GM21515 (cell line): ENCODE results near the gene CETP.

Experiments used
- ATAC-seq: cut with Tn5 transposase; IDR thresholded peaks from one replicate; pipeline ENCODE4 v1.9.1; 2021; ENCODE audit not compliant: unreplicated experiment

Gene CETP

DNA sequence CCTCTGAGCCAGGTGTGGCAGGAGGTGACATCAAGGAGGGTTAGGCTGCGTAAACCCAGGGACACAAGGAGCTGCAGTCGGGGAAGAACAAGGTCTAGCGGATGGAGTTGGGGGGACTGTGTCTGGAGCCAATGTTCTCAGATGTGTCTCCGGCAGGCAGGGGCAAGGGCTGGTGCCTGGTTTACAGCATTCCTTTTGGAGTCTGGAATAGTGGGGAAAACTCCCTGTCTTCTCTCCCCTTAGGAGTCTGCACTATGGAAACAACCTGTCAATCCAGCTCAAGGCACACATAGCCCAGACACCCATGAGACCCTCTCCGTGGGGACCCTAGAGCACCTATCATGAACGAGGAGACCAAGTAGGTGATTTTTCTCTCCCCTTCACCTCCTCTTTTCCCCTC is 55.1 kb downstream of the CETP start:
- no peak for ATAC-seq

DNA sequence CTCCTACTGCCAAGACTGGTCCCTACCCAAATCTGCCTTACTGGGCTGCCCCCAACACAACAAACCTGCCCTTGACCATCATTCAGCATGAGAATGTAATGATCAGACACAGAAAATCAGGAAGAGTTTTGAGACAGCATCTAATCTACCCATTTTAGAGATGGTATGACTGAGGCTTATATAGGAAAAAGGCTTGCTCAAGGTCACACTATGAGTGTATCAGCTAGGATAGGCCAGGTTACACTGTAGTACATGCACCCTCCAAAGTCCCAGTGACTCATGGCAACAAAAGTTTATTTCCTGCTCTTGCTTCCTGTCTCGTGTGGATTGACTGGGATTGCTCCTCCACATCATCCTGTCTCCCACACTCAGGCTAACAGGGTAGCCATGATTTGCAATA is 55.5 kb downstream of the CETP start:
- no peak for ATAC-seq

DNA sequence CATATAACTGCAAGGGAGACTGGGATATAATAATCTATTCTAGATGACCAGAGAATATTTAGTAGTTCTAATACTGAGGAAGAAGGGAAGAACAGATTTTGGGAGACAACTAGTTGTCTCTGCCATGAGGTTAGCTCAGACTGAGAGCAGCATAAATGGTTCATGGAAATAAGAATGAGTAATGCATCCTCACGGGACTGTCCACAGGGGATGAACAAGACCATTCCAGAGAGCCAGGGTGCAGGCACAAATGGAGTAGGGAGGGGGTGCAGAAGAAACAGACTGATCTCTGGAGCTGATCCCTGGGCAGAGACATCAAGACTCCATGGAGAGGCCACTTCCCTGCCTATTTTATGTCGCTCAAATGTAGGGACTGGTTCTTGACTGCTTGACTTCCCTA is 58.0 kb downstream of the CETP start:
- ATAC-seq: no peak

DNA sequence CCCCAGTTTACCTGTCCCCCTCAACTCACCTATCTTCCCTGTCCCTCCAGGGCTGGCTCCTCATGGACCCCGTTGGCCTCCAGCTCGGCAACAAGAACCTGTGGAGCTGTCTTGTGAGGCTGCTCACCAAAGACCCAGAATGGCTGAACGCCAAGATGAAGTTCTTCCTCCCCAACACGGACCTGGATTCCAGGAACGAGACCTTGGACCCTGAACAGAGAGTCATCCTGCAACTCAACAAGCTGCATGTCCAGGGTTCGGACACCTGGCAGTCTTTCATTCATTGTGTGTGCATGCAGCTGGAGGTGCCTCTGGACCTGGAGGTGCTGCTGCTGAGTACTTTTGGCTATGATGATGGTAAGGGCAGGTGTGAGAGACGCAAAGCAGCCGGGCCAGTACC is 58.9 kb downstream of the CETP start:
- ATAC-seq: no peak

DNA sequence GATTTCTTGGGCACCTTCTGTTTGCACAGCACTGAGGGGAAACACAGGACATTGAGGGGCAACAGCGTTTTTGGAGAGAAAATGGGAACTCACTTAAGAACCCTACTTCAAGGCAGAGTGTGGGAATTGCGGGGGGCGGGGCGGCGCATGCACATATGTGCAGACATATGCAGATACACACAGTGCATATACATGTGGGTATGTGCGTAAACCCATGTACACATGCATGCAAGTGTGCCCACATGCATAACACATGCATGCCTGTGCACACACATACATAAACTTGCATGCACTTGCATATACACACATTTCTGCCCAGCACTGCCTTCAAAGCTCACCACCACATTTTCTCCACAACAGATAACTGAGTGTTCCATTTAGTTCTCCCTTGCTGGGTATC is 60.0 kb downstream of the CETP start:
- ATAC-seq: no peak

DNA sequence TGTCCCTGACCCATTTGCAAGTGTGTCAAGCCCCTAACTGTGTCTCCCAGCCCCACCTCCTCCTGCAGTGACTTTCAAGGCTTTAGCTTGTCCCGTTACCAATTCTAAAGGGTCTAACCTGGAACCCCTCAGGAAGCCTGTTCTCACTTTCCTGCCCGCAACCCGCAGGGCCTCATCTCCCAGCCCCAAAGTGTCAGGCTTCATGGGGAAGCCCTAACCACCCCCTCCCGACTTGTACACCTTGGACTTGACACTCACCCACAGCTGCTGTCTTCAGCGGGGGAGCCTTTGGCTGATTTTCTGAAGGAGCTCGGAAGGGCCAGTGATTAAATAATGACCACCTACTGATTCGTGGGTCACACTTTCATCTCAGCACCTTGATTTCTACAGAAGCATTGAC is 60.7 kb downstream of the CETP start:
- no peak for ATAC-seq

DNA sequence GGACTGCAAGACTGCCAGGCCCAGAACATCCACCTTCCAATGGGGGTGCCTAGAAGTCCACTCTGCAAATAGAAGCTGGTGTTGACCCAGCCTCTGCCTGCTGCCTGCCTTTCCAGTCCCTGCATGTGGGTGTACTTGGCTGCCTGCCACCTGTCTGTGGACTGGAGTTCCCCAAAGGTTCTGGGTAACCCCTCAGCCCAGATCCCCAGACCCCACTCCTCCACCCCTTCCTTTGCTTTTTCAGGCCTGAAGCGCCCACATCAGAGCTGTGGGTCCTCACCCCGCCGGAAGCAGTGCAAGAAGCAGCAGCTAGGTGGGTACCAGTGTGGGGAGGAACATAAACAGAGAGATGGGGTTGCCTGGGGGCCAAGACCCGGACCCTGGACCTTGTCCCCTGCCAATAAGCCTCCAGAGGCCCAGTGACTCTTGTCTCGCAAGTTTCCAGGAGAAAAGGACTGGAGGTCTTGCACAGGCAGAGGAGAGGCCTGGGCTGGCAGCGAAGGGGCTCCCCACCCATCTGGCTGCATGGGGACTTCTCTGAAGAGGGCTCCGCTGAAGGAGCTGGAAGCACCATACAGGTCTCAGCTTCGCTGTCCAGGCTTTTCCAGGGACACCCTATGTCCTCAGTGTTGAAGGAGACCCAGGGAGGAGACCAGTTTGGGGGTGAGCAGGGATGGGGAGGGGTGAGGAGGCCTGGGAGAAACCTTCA is 61.9 kb downstream of the CETP start:
- no peak for ATAC-seq

DNA sequence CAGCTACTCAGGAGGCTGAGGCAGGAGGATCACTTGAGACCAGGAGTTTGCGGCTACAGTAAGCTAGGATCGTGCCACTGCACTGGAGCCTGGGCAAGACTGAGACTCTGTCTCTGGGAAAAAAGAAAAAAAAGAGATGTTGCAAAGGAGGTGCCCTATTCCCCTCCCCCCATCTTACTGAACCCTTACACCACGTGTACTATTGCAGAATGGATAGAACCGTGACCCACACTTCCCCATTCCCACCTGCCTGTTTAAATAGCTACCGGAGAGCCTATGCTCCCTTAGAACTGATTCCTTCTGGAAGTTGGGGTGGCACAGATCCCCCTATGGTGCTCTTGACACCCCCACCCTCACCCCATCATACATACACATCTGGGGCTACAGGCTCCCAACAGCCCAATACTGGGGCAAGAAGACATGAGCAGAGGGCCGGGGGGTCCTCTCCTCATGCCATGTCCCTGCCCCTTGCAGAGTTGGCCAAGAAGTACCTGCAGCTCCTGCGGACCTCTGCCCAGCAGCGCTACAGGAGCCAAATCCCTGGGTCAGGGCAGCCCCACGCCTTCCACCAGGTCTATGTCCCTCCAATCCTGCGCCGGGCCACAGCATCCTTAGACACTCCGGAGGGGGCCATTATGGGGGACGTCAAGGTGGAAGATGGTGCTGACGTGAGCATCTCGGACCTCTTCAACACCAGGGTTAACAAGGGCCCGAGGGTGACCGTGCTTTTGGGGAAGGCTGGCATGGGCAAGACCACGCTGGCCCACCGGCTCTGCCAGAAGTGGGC is 63.3 kb downstream of the CETP start:
- ATAC-seq: no peak

DNA sequence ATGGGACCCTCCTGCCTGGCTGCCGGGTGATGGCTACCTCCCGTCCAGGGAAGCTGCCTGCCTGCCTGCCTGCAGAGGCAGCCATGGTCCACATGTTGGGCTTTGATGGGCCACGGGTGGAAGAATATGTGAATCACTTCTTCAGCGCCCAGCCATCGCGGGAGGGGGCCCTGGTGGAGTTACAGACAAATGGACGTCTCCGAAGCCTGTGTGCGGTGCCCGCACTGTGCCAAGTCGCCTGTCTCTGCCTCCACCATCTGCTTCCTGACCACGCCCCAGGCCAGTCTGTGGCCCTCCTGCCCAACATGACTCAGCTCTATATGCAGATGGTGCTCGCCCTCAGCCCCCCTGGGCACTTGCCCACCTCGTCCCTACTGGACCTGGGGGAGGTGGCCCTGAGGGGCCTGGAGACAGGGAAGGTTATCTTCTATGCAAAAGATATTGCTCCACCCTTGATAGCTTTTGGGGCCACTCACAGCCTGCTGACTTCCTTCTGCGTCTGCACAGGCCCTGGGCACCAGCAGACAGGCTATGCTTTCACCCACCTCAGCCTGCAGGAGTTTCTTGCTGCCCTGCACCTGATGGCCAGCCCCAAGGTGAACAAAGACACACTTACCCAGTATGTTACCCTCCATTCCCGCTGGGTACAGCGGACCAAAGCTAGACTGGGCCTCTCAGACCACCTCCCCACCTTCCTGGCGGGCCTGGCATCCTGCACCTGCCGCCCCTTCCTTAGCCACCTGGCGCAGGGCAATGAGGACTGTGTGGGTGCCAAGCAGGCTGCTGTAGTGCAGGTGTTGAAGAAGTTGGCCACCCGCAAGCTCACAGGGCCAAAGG is 64.4 kb downstream of the CETP start:
- ATAC-seq: no peak

DNA sequence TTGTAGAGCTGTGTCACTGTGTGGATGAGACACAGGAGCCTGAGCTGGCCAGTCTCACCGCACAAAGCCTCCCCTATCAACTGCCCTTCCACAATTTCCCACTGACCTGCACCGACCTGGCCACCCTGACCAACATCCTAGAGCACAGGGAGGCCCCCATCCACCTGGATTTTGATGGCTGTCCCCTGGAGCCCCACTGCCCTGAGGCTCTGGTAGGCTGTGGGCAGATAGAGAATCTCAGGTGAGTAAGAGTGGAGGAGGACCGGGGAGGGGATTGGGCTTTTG is 65.0 kb downstream of the CETP start:
- no peak for ATAC-seq

DNA sequence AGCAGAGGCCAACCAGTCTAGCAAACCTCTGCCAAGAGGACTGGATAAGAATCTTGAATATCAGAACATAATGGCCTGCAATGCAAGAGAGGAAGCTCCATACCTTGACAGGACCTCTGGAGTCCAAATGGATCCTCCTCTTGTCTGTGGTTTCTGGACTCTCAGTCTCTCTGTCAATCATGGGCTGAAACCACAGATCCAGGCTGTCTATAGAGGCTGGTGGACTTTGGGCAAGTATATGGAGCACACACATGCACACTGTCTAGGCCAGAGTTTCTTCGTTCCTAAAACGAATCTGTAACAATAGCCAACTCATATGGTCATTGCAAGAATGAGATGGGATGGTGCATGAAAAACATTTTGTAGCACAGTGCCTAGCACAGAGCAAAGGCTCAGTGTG is 65.3 kb downstream of the CETP start:
- ATAC-seq: no peak

DNA sequence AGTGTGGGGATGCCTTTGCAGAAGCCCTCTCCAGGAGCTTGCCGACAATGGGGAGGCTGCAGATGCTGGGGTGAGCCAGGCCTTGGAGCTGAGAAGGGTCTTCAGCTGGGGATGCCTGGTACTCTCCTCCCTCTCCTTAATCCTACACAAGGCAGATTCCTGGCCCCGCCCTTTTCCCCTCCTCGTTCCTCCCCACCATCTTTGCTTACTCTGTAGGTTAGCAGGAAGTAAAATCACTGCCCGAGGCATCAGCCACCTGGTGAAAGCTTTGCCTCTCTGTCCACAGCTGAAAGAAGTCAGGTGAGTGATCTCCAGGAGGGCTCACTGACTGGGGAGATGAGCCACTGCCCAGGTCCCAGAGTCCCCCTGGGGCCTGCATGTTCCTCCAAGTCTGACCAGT is 66.3 kb downstream of the CETP start:
- no peak for ATAC-seq

DNA sequence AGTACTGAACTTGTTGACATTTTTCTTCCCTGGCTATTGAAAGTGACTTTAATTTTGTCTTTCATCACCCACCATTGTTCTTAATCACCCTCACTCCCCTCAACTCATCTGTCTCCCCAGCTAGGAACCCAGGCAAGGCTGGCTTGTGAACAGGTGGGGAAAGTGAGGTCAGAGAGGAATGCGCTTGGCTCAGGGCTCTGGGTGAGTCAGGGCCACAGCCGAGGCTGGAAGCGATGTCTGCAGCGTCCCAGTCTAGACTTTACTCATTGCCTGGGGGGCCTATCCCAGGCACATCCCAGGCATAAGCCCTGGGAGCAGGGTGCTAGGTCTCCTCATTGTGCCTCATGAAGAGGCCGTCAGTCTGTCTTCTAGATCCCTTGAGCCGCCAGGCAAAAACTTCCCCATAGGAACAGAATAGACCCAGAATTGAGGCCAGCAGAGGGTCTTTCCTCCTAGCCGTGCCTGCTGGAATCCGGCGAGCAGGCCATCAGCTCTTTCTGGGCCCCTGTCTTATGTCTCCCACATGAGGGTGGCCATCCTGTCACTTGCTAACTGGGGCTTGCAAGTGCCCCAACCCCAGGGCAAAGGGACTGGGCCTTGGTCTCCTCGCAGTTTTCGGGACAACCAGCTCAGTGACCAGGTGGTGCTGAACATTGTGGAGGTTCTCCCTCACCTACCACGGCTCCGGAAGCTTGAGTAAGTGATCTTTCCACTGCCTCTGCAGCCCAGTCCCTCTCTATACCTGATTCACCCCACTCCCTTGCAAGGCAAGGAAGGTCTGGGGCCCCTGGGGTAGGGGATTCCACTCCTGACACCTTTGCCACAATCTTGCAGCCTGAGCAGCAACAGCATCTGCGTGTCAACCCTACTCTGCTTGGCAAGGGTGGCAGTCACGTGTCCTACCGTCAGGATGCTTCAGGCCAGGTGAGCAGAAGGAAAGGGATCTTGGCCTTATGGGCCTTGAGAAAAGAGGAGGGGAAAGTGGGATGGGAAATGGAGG is 67.7 kb downstream of the CETP start:
- ATAC-seq: no peak

DNA sequence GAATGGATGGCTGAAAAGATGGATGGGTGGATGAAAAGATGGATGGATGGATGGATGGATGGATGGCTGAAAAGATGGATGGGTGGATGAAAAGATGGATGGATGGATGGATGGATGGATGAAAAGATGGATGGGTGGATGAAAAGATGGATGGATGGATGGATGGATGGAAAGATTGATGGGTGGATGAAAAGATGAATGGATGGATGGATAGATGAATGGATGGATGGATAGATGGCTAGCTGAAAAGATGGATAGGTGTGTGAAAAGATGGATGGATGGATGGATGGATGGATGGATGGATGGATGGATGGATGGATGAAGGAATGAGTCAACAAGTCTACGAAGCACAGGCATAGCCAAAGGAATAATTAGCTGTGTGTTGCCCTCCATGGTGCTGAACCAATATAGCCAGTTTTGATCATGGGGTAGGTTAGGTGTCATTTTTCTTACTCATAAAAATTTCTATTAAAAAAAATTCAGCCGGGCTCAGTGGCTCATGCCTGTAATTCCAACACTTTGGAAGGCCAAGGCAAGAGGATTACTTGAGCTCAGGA is 68.7 kb downstream of the CETP start:
- ATAC-seq: no peak

DNA sequence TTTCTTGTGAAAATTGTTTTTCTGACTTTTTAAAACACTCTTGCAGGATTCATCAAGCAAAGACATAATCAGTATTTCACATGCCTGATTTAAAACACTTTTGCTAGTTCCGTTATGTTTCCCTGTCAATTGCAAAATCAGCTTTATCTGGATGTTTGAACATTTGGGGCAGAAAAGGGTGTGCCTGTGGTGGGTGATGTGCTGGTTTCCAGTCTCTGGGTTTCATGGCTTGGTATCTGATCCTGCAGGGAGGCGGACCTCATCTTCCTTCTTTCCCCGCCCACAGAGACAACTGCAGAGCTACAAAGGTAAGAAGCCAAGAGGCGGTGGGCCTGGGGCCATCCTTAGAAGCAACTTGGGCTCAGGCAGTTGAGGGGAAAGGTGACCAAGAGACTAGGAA is 69.4 kb downstream of the CETP start:
- ATAC-seq: no peak

DNA sequence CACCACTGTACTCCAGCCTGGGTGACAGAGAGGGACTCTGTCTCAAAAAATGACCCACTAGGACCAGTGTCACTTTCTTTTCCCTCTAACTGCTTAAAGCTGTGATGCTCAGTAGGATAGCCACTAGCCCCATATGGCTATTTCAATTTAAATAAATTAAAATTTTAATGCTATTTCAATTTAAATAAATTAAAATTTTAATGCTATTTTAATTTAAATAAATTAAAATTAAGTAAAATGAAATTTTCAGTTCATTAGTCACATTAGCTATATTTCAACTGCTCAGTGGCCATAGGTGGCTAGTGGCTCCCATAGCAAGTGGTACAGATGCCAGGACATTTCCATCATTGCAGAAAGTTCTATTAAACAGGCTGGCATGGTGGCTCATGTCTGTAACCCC is 70.6 kb downstream of the CETP start:
- no peak for ATAC-seq

DNA sequence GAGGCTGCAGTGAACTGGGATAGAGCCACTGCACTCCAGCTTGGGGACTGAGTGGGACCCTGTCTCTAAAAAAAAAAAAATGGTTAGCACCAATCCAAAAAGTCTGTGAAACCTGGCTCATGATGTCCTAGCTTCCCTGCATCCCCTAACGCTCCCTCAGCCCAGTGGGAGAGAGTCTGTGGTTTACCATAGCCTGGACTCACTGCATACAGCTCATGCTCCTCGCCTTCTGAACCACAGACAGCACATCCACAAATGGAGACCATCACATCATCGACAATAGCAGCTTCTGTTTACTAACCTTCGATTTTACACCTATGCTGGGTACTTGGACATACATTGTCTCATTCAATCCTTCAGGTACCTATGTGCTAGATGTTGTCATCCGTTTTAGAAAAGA is 71.2 kb downstream of the CETP start:
- ATAC-seq: no peak
